ENCODE measurements around the gene PRAC1.

PRAC1 gene

GRCh38 chr17:48737330-48738043 is 15.2 kb upstream of the PRAC1 start:
- no peak overlapping the region for H3K4me3 ChIP-seq (ENCODE audit: control insufficient read depth, low read depth, low read length)
- no peak for TF ChIP-seq CTCF (conservative IDR thresholded peaks at IDR 0.05; ENCODE audit: control insufficient read depth, insufficient read depth, low read depth, low read length)
- no peak for DNase-seq (ENCODE audit: low read depth)

GRCh38 chr17:48735062-48735351 is 12.7 kb upstream of the PRAC1 start:
- H3K4me3 ChIP-seq (ENCODE audit: control insufficient read depth, low read depth, low read length): no peak overlapping the region
- DNase-seq (ENCODE audit: low read depth): no peak
- no peak for TF ChIP-seq CTCF (conservative IDR thresholded peaks at IDR 0.05; ENCODE audit: control insufficient read depth, insufficient read depth, low read depth, low read length)

- TF ChIP-seq CTCF (conservative IDR thresholded peaks at IDR 0.05; ENCODE audit: control insufficient read depth, insufficient read depth, low read depth, low read length): no peak
- DNase-seq (ENCODE audit: low read depth): no peak
- no peak overlapping the region for H3K4me3 ChIP-seq (ENCODE audit: control insufficient read depth, low read depth, low read length)
Measured at GRCh38 chr17:48734333-48735061, 12.2 kb upstream of the PRAC1 start.

- TF ChIP-seq CTCF (conservative IDR thresholded peaks at IDR 0.05; ENCODE audit: control insufficient read depth, insufficient read depth, low read depth, low read length): no peak
- no peak for DNase-seq (ENCODE audit: low read depth)
- no peak overlapping the region for H3K4me3 ChIP-seq (ENCODE audit: control insufficient read depth, low read depth, low read length)
Measured at GRCh38 chr17:48733632-48734328, 11.5 kb upstream of the PRAC1 start.

- TF ChIP-seq CTCF (conservative IDR thresholded peaks at IDR 0.05; ENCODE audit: control insufficient read depth, insufficient read depth, low read depth, low read length): no peak
- no peak for DNase-seq (ENCODE audit: low read depth)
Measured at GRCh38 chr17:48732688-48733629, 10.6 kb upstream of the PRAC1 start.

GRCh38 chr17:48731355-48731754 is 9.0 kb upstream of the PRAC1 start:
- TF ChIP-seq CTCF (conservative IDR thresholded peaks at IDR 0.05; ENCODE audit: control insufficient read depth, insufficient read depth, low read depth, low read length): no peak
- no peak overlapping the region for H3K4me3 ChIP-seq (ENCODE audit: control insufficient read depth, low read depth, low read length)
- DNase-seq (ENCODE audit: low read depth): no peak

More at GRCh38 chr17:48732688-48733629, 10.6 kb upstream of the PRAC1 start:
- H3K4me3 ChIP-seq (ENCODE audit: control insufficient read depth, low read depth, low read length): no peak overlapping the region
